AG10803 (cell line): ENCODE results near the gene CDC42BPB.

ENCODE experiments used
- DNase-seq: peaks from one replicate; pipeline ENCODE4 v3.0.0; 2010; ENCODE audit warnings: low read depth
- H3K4me3 ChIP-seq: 2 replicates; pipeline ENCODE4 v1.5.1; 2011; ENCODE audit warnings: mild to moderate bottlenecking, low read length, control low read depth
- TF ChIP-seq, protein P1 (sequence below): conservative IDR thresholded peaks from 2 replicates; pipeline ENCODE4 v1.5.1; 2011; ENCODE audit warnings: mild to moderate bottlenecking, low read length, control low read depth, inconsistent platforms

The CDC42BPB gene

DNA sequence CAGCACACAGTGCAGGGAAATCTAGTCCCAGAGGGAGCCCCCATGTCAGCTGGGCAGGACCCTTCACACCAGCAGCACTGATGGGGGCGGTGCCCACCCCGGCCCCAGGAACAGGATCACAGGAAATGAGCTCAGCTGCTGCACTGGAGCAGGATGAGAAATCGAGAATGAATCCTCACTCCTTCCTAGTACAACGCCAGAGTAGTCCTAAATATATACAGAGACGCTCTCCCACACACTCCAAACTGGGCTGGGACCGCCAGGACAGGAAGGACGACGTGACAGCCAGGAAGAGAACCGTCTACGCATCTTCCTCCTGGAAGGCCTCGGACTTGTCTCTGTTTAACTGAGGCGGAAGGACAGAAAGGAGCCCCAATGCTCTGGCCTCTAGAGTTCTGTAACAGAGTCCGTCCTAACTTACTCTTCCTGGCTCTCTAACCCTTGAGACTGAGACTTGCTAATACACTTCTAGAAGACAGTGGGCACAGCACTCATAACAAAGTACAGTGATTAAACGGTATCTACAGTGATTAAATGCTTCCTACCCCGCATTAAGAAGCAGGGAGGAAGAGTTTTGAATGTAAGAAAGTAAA, 33.4 kb downstream of the CDC42BPB start:
- TF ChIP-seq, protein P1, sequence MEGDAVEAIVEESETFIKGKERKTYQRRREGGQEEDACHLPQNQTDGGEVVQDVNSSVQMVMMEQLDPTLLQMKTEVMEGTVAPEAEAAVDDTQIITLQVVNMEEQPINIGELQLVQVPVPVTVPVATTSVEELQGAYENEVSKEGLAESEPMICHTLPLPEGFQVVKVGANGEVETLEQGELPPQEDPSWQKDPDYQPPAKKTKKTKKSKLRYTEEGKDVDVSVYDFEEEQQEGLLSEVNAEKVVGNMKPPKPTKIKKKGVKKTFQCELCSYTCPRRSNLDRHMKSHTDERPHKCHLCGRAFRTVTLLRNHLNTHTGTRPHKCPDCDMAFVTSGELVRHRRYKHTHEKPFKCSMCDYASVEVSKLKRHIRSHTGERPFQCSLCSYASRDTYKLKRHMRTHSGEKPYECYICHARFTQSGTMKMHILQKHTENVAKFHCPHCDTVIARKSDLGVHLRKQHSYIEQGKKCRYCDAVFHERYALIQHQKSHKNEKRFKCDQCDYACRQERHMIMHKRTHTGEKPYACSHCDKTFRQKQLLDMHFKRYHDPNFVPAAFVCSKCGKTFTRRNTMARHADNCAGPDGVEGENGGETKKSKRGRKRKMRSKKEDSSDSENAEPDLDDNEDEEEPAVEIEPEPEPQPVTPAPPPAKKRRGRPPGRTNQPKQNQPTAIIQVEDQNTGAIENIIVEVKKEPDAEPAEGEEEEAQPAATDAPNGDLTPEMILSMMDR = no peak
- no peak overlapping the region; the same call in 1 of the 2 replicates for H3K4me3 ChIP-seq
- DNase-seq = peak; percentile 49

DNA sequence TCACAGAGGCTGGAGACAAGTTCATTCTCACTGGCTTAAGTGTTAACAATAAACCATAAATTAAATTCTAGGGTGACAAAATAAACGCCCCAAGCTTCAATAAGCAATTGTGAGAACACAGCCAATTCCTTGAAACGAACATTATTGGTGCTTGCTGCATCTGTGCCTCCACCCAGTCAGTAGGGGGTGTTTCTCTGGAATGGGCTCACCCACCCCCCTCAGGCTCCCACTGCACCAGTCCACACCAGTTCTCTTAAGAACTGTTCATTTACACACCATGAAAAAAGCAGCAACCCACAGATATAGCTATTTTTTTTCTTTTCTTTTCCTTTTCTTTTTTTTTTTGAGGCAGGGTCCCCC, 34.7 kb downstream of the CDC42BPB start:
- H3K4me3 ChIP-seq = no peak overlapping the region
- no peak for DNase-seq
- TF ChIP-seq, protein P1 = no peak; the same call in 1 of the 2 replicates

DNA sequence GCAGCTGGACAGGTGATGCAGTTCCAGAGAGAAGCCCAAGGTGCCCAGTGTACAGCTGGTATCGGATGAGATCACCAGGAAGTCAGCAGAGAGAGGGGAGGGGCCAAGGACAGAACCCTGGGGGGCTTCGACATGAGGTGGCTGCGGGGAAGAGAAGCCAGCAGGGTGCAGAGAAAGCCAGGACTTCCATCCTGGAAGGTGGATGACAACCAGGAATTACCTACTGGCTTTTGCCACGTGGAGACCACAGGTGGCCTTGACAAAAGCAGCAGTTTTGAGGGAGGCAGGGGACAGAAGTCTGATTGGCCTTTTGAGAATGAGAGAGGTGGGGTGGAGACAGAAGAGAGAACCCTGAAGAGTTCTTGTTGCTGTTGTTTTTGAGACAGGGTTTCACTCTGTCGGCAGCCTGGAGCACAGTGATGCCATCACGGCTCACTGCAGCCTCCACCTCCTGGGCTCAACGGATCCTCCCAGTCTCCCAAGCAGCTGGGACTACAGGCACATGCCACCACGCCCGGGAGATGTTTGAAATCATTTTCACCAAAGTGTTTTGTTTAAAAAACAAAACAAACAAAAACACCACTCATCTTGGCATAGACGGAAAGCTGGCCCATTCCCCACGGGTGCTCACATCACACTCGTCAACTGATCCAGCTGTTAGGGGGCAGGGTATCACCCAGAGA, 35.2 kb downstream of the CDC42BPB start:
- DNase-seq = peak; percentile 29
- TF ChIP-seq, protein P1 = no peak
- H3K4me3 ChIP-seq = no peak overlapping the region

DNA sequence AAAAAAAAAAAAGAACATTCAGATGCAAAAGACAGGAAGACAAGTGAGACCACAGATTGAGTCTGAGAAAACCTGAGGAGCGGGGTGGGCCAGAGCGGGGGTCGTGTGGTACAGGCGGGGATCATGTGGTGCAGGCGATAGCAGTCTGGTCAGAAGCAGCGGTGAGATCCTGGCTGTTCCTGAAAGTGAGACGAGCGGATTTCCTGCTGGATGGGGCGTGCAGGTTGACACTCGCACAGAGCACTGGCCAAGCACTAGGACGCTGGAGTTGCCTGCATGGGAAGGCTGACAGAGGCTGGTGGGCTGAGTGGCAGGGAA, 35.7 kb downstream of the CDC42BPB start:
- H3K4me3 ChIP-seq = no peak overlapping the region
- TF ChIP-seq, protein P1 = no peak
- no peak for DNase-seq

DNA sequence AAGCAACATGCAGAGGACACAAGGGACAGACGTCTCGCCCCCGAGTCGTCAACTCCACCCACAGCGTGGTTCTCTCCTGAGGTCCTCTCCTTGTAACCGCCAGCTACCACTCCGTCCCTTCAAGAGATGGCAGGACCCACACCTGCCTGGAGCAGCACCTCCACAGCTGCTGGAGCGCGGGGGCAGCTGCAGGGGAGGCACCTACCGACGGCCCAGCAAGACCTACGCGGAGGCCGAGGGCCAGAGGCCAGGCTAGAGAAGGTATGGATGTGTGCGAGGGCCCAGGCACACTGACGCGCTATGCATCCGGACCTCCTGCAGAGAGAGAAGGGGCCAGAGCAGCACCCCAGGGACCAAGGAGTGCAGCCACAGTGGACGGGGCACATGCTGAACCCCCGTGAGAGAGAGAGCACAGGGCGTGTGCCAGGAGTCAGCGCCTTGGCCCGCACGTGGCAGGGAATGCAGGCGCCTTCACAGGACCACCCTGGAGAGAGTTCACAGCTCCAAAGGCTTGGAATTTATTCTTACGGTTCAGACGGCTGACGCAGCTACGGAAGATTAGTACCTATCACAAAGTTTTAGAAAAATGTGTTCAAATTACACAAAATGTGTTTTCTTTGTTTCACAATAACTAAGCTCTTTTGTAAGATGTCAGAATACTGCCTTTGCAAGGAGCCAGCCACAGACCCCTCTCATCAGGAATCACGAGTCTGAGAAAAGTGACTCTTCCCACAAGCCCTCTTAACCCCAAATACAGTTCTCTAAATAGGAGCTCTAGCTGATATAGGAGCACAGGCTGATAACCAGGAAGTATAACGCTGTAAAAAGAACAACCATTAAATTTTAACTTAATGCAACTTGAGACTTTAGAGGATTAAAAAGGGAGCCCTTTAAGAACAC, 36.8 kb downstream of the CDC42BPB start:
- TF ChIP-seq, protein P1 = no peak
- no peak for DNase-seq
- H3K4me3 ChIP-seq = no peak overlapping the region

DNA sequence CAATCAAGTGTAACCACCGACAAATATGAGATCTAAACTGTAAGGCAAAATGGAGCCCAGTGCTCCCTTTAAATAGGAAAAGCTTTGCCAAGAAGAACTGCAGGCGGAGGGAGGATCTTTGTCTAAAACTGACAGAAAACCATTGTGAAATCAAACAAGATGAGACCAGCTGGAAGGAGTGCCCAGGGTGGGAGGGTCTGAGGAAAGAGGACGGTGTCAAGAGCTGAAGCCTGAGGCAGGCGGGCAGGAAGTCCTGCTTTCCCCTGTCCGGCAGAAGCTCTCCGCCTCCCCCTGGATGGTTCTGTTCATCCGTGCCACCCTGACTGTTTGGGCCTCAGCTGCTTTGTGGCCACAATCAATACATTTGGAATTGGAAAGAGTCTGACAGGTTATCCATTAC, 37.5 kb downstream of the CDC42BPB start:
- H3K4me3 ChIP-seq = no peak overlapping the region
- peak; percentile 52 for DNase-seq
- TF ChIP-seq, protein P1 = no peak
